Heart left ventricle (tissue), 13 donors: ENCODE measurements around the gene TRDMT1.

ENCODE experiments used
- CTCF ChIP-seq, 12 donors: fragments of 200-600 bp; sonication (generic) in 4 of 12; IDR thresholded peaks; one replicate each; pipeline versions ENCODE4 v1.5.0 to v1.8.0; 2018 to 2022; ENCODE audit warnings: antibody characterized with exemption in 12 of 12, mild to moderate bottlenecking in 5 of 12
- POLR2A ChIP-seq, 2 donors: fragments of 450-650 bp; IDR thresholded peaks; one replicate each; pipeline ENCODE4 v1.6.1; 2017; ENCODE audit warnings: antibody characterized with exemption in 2 of 2, mild to moderate bottlenecking in 2 of 2, moderate library complexity in 2 of 2
- donor health status: ischemic (EF 13 %, LVEDD 7.1; RV severe dilation, severe dysfunction).
- donor health status: DM: no; HTN: yes; CAD: no.
- donor health status: DM: no; HTN: no; CAD: no.
- donor health status: ischemic (EF 25% LVEDD 6.9; RV normal size, moderate dysfunction).
- donor health status: ischemic (EF 25% LVEDD 5.7; RV mildly dilated, moderate dysfunction).
- donor health status: ischemic (EF 35%, LVEDD 5.7; RV mildly dilated, moderate dysfunction).
- donor health status: nonischemic (EF 11% LVEDD 7.7; RV severe dilation, severe dysfunction).
- donor health status: DM: yes; HTN: yes; CAD: no.
- donor health status: PGD.
- donor health status: ischemic (EF 29% LVEDD 5.4; RV normal size, mild dysfunction).
- donor health status: nonischemic (EF 23%, LVEDD 6.1; RV moderate dilation, normal function).

GRCh38 chr10:17141504-17142229, 59.8 kb downstream of the TRDMT1 start:
- TF ChIP-seq CTCF (IDR thresholded peaks at IDR 0.05): no peak
- no peak for TF ChIP-seq POLR2A (IDR thresholded peaks at IDR 0.05)
